ENCODE results near the gene CHIC2. TPM values are rescaled to one million over a fixed set of nuclear protein-coding genes. Genes with fewer than 3 reads are reported as not detected.

CHIC2 gene
- polyA plus RNA-seq, 1 donor from 2014 or later: 58.5 TPM

- Histone ChIP-seq H3K27me3 (ENCODE audit: insufficient read depth, low read depth, low read length) (peaks cover 76% of the 10 kb centered on the region), H3K9me3 (ENCODE audit: low read length) (no peaks in the 10 kb centered on the region), H3K79me2 (replicated peaks; ENCODE audit: insufficient read depth, low read length) (no peaks in the 10 kb centered on the region), H2AFZ (ENCODE audit: low read depth, low read length) (no peak overlapping the region), H4K20me1 (ENCODE audit: insufficient read depth) (no peaks in the 10 kb centered on the region), H3F3A (ENCODE audit: insufficient read depth, low read length, poor library complexity, severe bottlenecking) (peaks cover 4% of the 10 kb centered on the region), H3K9ac (ENCODE audit: low read length) (no peak overlapping the region), H3K4me3 (ENCODE audit: low read length) (no peak overlapping the region), H3K36me3 (ENCODE audit: insufficient read depth, low read length) (no peaks in the 10 kb centered on the region), H3K4me2 (ENCODE audit: low read length) (no peak overlapping the region), H3K9me2 (ENCODE audit: insufficient read depth, low read length) (no peaks in the 10 kb centered on the region), H3K27ac (ENCODE audit: low read length) (no peak overlapping the region)
- no peak for TF ChIP-seq EZH2 (IDR thresholded peaks at IDR 0.05; ENCODE audit: borderline replicate concordance, insufficient read depth, low read length, poor library complexity, severe bottlenecking)
- no peak for TF ChIP-seq POLR2AphosphoS5 (IDR thresholded peaks at IDR 0.05)
- TF ChIP-seq, protein P1, sequence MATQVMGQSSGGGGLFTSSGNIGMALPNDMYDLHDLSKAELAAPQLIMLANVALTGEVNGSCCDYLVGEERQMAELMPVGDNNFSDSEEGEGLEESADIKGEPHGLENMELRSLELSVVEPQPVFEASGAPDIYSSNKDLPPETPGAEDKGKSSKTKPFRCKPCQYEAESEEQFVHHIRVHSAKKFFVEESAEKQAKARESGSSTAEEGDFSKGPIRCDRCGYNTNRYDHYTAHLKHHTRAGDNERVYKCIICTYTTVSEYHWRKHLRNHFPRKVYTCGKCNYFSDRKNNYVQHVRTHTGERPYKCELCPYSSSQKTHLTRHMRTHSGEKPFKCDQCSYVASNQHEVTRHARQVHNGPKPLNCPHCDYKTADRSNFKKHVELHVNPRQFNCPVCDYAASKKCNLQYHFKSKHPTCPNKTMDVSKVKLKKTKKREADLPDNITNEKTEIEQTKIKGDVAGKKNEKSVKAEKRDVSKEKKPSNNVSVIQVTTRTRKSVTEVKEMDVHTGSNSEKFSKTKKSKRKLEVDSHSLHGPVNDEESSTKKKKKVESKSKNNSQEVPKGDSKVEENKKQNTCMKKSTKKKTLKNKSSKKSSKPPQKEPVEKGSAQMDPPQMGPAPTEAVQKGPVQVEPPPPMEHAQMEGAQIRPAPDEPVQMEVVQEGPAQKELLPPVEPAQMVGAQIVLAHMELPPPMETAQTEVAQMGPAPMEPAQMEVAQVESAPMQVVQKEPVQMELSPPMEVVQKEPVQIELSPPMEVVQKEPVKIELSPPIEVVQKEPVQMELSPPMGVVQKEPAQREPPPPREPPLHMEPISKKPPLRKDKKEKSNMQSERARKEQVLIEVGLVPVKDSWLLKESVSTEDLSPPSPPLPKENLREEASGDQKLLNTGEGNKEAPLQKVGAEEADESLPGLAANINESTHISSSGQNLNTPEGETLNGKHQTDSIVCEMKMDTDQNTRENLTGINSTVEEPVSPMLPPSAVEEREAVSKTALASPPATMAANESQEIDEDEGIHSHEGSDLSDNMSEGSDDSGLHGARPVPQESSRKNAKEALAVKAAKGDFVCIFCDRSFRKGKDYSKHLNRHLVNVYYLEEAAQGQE (IDR thresholded peaks at IDR 0.05; ENCODE audit: borderline replicate concordance): no peak
- TF ChIP-seq TAF1 (IDR thresholded peaks at IDR 0.05; ENCODE audit: low read depth): no peak
- no peak for TF ChIP-seq RAD21 (conservative IDR thresholded peaks at IDR 0.05)
- no peak for TF ChIP-seq EP300 (conservative IDR thresholded peaks at IDR 0.05; ENCODE audit: poor library complexity, severe bottlenecking)
- no peak for TF ChIP-seq MXI1 (conservative IDR thresholded peaks at IDR 0.05; ENCODE audit: poor library complexity, severe bottlenecking)
- TF ChIP-seq, protein P2, sequence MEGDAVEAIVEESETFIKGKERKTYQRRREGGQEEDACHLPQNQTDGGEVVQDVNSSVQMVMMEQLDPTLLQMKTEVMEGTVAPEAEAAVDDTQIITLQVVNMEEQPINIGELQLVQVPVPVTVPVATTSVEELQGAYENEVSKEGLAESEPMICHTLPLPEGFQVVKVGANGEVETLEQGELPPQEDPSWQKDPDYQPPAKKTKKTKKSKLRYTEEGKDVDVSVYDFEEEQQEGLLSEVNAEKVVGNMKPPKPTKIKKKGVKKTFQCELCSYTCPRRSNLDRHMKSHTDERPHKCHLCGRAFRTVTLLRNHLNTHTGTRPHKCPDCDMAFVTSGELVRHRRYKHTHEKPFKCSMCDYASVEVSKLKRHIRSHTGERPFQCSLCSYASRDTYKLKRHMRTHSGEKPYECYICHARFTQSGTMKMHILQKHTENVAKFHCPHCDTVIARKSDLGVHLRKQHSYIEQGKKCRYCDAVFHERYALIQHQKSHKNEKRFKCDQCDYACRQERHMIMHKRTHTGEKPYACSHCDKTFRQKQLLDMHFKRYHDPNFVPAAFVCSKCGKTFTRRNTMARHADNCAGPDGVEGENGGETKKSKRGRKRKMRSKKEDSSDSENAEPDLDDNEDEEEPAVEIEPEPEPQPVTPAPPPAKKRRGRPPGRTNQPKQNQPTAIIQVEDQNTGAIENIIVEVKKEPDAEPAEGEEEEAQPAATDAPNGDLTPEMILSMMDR (IDR thresholded peaks at IDR 0.05; ENCODE audit: poor library complexity, severe bottlenecking): no peak
- no peak for TF ChIP-seq SMC3 (conservative IDR thresholded peaks at IDR 0.05; ENCODE audit: poor library complexity)
Observed at GRCh38 chr4:54093324-54094240, 29.2 kb upstream of the CHIC2 start.

GRCh38 chr4:54092405-54093323 is 28.3 kb upstream of the CHIC2 start:
- H4K20me1 ChIP-seq (ENCODE audit: insufficient read depth): no peaks in the 10 kb centered on the region
- no peak overlapping the region for H2AFZ ChIP-seq (ENCODE audit: low read depth, low read length)
- H3K27ac ChIP-seq (ENCODE audit: low read length): no peak overlapping the region
- TF ChIP-seq, protein P2 (IDR thresholded peaks at IDR 0.05; ENCODE audit: poor library complexity, severe bottlenecking): no peak
- TF ChIP-seq MXI1 (conservative IDR thresholded peaks at IDR 0.05; ENCODE audit: poor library complexity, severe bottlenecking) (no peak), SMC3 (conservative IDR thresholded peaks at IDR 0.05; ENCODE audit: poor library complexity) (no peak), EZH2 (IDR thresholded peaks at IDR 0.05; ENCODE audit: borderline replicate concordance, insufficient read depth, low read length, poor library complexity, severe bottlenecking) (no peak), TAF1 (IDR thresholded peaks at IDR 0.05; ENCODE audit: low read depth) (no peak), RAD21 (conservative IDR thresholded peaks at IDR 0.05) (no peak), EP300 (conservative IDR thresholded peaks at IDR 0.05; ENCODE audit: poor library complexity, severe bottlenecking) (no peak), POLR2AphosphoS5 (IDR thresholded peaks at IDR 0.05) (no peak)
- TF ChIP-seq, protein P1 (IDR thresholded peaks at IDR 0.05; ENCODE audit: borderline replicate concordance): no peak
- peaks cover 66% of the 10 kb centered on the region for H3K27me3 ChIP-seq (ENCODE audit: insufficient read depth, low read depth, low read length)
- peak overlapping the region; percentile 52 for H3K4me2 ChIP-seq (ENCODE audit: low read length)
- no peaks in the 10 kb centered on the region for H3K9me2 ChIP-seq (ENCODE audit: insufficient read depth, low read length)
- H3K9ac ChIP-seq (ENCODE audit: low read length): peak overlapping the region; percentile 25
- peaks cover 4% of the 10 kb centered on the region for H3F3A ChIP-seq (ENCODE audit: insufficient read depth, low read length, poor library complexity, severe bottlenecking)
- no peaks in the 10 kb centered on the region for H3K36me3 ChIP-seq (ENCODE audit: insufficient read depth, low read length)
- no peaks in the 10 kb centered on the region for H3K79me2 ChIP-seq (replicated peaks; ENCODE audit: insufficient read depth, low read length)
- H3K9me3 ChIP-seq (ENCODE audit: low read length): no peaks in the 10 kb centered on the region
- peak overlapping the region; percentile 69 for H3K4me3 ChIP-seq (ENCODE audit: low read length)
